GM19467 (cell line): Measurements from ENCODE around the gene ZNF629.

Experiments
- ATAC-seq: cut with Tn5 transposase; IDR thresholded peaks from one replicate; pipeline ENCODE4 v1.9.1; 2021; ENCODE audit warnings: mild to moderate bottlenecking, moderate library complexity; ENCODE audit not compliant: unreplicated experiment

ZNF629 gene

DNA sequence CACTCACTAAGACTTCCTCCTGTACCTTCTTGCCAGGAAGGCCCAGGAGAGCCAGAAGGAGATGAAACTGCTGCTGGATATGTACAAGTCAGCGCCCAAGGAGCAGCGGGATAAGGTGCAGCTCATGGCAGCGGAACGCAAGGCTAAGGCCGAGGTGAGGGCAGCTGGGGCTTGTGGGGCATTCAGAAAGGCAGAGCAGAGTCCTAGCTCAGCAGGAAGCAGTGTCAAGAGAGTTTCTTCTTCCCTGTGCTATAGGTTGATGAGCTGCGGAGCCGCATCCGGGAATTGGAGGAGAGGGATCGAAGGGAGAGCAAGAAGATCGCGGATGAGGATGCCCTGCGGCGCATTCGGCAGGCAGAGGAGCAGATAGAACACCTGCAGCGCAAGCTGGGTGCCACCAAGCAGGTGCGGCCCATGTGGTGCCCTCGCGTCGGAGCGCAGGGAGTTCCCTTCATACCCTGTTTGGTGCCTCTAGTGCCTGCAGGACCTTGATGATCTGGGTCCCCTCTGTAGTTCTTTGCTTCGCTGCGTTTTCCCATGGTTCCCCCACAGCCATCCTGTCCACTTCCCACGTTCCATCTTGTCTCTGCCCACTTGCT lies 18.3 kb downstream of the ZNF629 start:
- ATAC-seq, result no peak

DNA sequence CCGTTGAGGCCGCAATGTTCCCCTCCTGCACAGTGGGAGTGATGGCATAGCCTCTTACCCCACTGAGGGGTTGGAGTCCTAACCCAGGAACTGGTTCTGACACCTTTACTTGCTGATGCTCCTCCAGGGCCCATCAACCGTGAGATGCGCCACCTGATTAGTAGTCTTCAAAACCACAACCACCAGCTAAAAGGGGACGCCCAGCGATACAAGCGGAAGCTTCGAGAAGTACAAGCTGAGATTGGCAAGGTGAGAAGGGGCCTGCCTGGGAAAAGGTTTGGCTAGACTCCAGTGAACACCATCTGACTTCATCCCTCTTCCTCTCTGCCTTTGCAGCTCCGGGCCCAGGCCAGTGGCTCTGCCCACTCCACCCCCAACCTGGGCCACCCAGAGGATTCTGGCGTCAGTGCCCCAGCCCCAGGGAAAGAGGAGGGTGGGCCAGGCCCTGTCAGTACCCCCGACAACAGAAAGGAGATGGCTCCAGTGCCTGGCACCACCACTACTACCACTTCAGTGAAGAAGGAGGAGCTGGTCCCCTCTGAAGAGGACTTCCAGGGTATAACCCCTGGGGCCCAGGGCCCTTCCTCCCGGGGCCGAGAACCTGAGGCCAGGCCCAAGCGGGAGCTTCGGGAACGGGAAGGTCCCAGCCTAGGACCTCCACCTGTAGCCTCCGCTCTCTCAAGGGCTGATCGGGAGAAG lies 19.1 kb downstream of the ZNF629 start:
- ATAC-seq, result no peak

DNA sequence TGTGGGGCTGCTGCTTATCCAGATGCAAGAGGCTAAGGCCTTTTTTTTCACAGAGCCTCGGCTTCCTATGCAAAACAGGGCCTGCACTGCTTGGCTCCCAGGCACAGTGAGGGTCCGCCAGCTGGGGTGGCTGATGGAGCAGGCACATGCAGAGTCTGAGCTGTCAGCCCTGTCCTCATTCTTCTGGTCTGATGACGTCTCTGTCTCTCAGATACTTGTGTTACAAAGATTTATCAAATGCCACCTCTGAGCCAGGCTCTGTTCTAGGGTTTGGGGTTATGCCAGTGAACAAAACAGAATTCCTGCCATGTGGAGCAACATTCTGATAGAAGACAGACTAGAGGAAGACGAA lies 20.1 kb downstream of the ZNF629 start:
- ATAC-seq, result no peak

DNA sequence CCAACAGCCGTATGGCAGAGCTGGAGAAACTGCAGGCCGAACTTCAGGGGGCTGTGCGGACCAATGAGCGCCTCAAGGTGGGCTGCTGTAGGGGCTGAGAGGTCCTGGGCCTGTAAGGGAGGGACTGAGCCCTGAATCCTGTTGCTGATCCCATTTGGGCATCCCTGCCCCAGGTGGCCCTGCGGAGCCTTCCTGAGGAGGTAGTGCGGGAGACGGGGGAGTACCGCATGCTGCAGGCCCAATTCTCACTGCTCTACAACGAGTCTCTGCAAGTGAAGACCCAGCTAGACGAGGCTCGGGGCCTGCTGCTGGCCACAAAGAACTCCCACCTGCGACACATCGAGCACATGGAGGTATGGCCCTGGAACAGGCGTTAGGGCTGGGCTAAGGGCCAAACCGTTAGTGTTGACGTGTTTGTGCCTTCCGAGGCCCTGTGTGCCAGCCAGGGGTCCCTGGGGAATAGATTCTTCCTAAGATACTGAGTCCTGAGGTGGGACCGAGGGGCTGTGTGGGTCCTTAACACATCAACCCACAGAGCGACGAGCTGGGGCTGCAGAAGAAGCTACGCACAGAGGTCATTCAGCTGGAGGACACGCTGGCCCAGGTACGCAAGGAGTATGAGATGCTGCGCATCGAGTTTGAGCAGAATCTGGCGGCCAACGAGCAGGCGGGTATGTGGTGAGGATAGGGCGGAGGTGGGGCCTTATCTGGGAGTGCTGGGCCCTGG lies 20.6 kb downstream of the ZNF629 start:
- ATAC-seq, result no peak

DNA sequence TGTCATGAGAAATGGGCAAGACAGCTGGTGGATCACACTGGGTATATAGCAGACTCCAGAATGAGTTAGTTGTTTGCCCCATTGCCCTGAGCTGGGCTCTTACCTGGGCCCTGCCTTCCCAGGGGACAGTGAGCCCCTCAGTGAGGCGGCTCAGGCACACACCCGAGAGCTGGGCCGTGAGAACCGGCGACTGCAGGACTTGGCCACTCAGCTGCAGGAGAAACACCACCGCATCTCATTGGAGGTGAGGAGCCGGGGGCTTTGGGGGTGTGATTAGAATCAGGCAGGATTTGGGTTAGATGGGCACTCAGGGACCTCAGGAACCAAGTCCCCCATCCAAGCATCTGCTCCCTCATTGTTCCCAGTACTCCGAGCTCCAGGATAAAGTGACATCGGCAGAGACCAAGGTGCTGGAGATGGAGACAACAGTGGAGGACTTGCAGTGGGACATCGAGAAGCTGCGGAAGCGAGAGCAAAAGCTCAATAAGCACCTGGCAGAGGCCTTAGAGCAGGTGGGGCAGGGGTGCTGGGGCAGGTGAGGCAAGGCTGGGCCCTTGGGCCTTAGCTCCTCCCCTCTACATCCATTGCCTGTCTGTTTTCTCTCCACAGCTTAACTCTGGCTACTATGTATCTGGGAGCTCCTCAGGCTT lies 22.1 kb downstream of the ZNF629 start:
- no peak for ATAC-seq

DNA sequence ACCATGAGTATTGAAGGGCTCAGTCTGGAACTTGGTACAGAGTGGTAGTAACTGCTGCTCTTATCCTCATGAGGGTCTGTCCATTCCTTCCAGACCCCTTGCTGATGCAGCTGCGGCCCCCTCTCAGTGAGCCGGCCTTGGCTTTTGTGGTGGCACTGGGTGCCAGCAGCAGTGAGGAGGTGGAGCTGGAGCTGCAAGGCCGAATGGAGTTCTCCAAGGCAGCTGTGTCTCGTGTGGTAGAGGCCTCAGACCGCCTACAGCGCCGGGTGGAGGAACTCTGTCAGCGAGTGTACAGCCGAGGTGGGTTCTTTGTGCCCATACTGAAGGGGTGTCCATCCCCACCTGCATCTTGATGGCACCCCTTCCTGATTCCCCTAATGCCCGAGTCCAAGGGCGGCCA lies 22.9 kb downstream of the ZNF629 start:
- no peak for ATAC-seq

DNA sequence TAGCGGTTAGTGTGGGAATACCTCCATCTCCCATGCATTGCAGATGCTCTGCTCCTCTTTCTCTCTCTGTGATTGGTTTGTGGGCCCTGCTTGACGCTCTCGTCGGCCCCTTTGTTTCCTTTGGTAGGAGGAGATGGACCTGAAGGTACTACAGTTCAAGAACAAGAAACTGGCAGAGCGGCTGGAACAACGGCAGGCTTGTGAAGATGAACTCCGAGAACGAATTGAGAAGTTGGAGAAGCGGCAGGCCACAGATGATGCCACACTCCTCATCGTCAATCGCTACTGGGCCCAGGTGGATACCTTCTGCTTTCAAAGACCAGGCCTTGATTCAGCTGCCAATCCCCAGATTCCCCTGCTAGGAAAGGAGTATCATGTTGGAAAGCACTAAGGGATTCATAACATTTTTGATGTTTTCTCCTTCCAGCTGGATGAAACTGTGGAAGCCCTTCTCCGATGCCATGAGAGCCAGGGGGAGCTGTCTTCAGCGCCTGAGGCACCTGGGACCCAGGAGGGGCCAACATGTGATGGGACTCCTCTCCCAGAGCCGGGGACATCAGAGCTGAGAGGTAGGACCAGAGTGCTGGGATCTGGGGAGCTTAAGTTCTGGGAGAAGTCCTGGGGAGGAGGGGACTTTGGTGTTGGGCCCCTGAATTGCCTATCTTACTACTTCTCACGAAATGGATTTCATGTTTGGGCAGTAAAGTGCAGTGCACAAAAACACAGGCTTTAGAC lies 23.8 kb downstream of the ZNF629 start:
- no peak for ATAC-seq

DNA sequence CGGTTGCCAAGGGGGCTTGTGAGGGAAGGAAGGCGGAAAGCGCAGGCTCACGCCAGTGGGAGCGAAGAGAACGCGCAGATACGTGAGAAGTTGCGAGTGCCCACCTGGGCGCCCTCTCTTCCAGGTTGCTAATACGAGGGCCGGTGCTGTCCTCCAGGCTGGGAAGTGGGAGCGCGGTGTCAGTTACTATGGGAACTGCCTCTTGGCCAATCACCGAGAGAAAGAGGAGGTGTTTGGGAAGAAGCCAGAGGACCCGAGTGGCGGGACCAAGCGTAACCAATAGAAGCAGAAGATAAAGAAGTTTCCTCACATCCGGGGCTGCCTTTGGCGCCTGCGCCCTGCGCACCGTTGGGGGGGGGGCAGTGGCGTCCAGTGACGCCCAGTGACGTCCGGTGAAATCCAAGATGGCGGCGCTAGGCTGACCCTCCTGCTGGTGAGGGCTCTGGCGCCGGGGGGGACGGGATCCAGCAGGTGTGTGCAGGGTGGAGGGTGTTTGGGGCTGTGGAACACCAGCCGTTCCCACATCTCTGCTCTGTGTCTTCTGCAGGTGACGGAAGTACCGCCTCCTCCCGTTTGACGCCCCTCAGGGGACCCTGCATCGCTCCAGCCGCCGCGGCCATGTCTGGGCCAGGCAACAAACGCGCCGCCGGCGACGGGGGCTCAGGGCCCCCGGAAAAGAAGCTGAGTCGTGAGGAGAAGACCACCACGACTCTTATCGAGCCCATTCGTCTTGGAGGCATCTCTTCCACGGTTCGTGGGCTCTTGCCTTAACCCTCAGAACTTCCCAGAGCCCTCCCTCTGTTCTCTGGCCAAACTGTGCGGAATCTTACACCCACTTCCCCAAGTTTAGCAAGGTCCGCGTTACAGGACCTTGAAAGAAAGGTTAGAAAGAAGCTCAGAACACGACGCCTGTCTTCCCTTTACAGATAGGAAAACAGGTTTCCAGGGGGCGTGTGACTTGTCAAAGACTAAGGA lies 24.8 kb downstream of the ZNF629 start, which contains the start of the genes CFAP119 and RNF40:
Gene CFAP119, minus strand, starts transcription at position 135 of the 975 bp plus-strand sequence. CDS start 314 bp downstream, outside the sequence.
Gene RNF40, plus strand, starts transcription at position 395 of the 975 bp plus-strand sequence. Its CDS starts 224 bp downstream, at position 619.
- ATAC-seq, result peak; percentile 59

DNA sequence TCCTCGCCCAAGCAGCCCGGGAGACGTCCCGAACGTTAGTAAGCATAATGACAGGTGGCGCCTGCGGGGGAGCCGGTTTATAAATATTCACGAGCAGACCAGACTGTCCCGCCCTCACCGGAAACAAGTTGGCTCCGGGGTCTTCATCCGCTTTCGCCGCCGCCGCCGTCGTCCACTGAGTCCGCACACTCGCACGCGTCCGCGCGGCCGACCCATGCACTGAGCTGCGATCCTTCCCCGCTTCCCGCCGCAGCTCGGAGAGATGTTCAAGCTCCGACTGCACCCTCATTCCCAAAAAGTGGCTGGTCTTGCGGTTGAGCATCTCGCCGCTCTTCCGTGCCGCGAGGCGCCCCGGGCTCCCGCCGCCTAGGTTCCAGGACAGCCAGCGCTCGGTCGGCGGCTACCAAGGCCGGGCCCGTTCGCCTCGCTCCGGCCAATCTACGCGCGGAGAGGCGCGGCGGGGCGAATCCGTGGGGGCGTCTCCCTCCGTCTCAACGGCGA lies 25.5 kb downstream of the ZNF629 start:
- peak; percentile 25 for ATAC-seq

DNA sequence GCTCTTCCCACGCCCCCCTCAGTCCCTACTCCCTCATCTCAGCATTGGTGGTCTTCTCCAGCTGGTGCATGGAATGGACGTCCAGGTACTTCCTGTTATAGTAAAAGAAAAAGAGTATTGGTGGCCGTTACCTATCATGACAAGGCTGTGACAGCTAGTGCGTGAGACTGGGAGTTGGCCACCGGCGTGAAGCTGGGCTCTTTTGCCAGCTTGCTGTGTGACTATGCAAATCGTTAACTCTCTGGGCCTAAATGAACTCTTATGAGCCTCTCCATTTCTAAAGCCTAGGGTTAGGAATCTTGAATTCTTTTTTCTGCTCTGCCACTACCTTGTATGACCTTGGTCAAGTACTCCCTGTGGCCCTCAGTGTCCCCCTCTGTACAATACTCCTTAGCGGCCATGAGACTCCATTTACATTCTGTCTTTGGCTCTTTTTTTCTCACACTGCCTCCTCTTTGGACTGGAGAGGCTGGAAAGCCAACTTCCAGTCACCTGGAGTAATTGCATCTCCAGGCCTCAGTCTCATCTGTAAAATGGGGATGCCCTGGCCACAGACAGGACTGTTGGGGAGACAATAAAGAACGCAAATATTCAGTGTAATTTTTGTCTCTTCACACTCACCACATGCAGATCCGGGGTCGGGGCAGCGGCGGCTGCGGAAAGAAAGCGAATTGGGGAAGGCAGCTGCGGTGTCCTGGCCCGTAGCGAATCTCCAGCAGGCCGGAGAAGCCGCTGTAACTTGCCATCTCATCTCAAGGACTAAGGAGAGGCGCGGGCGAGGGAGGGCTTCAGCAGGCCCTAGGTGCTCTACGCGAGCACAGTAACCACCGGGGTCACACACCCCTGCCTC lies 26.2 kb downstream of the ZNF629 start:
- no peak for ATAC-seq

DNA sequence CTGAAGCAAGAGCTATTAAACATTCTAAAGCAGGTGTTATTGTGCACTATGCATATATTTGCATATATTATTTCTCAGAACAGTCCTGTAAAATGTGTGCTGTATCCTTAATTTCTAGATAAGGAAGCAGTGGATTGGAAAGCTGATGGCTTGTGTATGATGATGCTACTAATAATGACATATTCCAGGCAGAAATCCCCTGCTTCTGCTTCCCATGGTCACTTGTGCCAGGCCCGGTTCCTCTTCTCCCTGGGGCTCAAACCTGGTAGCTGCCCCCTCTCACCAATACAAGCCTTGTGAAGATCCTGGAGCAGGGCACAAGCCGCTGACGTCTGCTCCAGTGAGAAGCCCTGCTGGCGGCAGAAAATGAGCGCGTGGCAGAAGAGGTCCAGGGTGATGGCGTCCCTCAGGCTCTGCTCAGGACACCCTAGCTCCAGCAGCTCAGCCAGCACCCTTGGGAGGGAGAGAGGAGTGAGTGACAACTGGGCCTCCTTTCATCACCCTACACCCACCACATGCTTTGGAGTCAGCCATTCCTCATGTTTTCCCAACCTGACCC lies 26.9 kb downstream of the ZNF629 start:
- ATAC-seq, result no peak

DNA sequence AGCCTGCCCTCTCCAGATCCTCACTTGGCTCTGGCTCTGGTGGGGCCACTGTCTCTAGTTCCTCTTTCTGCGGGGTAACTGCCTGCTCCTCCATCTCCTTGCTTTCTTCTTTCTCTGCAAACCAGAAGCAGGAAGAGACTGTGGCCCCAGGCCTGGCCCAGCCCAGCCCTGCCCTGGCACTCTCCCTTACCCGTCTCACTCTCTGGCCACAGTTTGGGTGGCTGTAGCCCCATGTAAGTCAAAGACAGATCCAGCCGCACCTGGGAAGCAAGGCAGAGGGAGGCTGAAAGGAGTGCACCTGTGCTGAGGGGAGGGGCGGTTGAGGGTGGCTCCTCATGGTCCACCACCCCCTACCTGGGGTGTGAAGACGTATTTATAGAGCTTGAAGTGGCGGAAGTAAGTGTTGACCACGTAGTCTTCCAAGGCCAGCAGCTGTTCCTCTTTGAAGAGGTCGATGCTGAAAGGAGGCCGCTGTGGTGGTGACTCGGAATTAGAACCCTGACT lies 28.0 kb downstream of the ZNF629 start:
- no peak for ATAC-seq

DNA sequence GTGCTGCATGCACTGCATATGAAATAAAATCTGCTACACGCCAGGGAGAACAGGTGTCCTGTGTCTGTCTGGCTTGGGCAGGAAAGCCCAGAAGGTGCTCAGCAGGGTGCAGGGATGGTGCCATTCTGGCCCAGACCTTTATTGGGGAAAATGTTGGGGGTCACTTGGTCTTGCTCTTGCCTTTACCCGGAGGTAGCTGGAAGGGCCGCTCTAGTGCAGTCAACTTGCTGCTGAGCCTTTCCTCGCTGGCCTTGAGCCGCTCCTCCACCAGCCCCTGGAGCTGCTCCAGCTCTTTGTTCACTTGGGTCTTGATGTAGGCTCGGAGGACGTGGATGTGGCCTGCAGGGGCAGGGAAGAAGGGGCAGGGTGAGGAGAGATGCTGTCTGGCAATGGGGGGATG lies 29.7 kb downstream of the ZNF629 start:
- ATAC-seq, result no peak

DNA sequence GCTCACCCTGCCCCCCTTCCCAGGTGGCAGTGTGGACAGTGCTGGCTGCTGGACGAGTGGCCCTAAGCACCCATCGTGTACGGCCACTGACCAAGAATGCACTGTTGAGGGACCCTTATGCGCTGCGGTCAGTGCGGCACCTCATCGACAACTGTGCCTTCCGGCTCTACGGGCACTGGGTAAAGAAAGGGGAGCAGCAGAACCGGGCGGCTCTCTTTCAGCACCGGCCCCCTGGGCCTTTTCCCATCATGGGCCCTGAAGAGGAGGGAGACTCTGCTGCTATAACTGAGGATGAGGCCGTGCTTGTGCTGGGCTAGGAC lies 30.3 kb downstream of the ZNF629 start:
- no peak for ATAC-seq

DNA sequence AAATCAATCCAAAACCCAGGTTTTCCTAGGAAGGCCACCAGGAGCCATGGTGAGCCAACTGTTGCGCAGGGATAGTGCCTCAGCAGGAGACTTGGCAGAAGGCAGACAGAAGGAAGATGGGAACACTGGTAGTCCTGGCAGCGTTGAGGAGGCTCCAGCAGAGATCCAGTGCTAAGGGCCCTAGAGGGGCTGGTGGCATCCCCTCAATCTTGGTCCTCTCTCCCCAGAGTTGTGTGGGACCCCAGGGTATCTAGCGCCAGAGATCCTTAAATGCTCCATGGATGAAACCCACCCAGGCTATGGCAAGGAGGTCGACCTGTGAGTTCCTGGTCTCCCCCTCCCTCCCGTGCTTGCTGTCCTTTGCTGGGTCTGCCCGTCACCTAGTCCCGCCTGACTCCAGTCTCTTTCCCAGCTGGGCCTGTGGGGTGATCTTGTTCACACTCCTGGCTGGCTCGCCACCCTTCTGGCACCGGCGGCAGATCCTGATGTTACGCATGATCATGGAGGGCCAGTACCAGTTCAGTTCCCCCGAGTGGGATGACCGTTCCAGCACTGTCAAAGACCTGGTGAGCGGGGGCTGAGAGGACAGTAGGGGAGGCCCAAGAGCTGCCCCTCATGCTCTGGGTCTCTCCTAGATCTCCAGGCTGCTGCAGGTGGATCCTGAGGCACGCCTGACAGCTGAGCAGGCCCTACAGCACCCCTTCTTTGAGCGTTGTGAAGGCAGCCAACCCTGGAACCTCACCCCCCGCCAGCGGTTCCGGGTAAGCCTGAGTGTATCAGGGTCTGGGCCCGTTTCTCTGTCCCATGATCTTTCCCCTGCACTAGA lies 30.8 kb downstream of the ZNF629 start:
- no peak for ATAC-seq

DNA sequence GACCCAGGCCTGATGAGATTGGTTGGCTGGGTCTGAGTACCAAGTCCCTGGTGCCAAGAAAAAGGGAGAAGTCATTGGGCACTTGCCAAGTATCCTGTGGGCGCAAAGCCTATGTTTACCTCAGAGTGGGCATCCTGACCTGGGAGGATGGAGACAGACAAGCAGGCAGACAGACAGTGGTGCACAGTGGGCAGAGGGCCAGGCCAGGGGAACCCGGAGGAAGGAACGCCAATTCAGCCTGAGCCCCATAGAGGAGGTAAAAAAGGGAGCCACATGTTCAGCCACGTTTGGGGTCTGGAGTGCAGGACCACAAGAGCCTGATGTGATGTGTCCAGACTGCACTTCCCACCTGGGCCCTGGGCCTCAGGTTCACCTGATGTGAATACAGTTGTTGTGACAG lies 33.4 kb downstream of the ZNF629 start:
- ATAC-seq, result no peak

DNA sequence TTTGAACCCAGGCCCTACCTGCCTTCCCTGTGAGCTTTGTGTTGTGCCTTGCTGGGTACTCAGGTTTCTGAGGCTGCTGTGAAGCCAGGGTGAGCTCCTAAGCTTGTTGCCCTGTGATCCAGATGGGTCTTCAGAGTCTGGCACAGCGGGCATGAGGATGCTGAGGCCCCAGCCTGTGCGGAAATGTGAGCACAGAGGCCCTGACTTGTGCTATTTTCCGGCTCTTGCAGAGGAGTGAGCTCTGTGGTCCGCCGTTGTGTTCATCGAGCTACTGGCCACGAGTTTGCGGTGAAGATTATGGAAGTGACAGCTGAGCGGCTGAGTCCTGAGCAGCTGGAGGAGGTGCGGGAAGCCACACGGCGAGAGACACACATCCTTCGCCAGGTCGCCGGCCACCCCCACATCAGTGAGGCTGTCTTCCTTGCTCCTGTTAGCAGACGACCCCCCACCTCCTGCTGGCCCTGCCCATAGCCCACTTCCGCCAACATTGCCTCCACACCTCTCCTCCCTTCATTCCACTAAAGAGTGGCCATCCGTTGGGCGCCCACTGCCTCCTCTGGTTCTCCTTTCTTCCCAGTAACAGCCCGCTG lies 36.0 kb downstream of the ZNF629 start:
- no peak for ATAC-seq
